Bone marrow (tissue), 2 donors: ENCODE data around the gene NEU1.
A peak's percentile ranks its signal among the peaks of the same experiment; 100 is the strongest.
"Not testable (repeated sequence)": the region's sequence is repeated elsewhere in the genome, so short reads cannot be mapped to it uniquely, and the experiment has no call there.

Experiments used
- DNase-seq, 2 donors: peaks; one replicate each; lab custom pipeline; 2025; lab: John Stamatoyannopoulos, UW

Gene NEU1

DNA sequence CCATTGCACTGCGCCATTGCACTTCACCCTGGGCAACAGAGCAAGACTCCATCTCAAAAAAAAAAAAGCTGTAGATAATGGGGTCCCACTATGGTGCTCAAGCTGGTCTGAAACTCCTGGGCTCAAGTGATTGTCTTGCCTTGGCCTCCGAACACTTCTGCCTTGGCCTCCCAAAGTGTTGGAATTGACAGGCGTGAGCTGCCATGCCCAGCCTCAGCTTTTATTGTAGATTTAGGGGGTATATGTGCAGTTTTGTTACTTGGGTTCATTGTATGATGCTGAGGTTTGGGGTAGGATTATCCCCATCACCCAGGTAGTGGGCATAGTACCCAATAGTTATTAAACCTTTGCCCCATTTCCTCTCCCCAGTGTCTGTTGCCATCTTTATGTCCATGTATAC is 23.7 kb downstream of the NEU1 start:
- DNase-seq, result no peak

DNA sequence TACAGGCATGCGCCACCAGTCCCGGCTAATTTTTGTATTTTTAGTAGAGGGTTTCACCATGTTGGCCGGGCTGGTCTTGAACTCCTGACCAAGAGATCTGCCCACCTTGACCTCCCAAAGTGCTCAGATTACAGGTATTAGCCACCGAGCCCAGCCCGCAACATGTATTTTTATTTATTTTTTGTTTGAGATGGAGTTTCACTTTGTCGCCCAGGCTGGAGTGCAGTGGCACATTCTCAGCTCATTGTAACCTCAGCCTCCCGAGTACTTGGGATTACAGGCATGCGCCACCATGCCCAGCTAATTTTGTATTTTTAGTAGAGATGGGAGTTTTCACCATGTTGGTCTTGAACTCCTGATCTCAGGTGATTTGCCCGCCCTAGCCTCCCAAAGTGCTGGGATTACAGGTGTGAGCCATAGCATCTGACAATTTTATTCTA is 24.5 kb downstream of the NEU1 start:
- DNase-seq, result not testable (repeated sequence)

DNA sequence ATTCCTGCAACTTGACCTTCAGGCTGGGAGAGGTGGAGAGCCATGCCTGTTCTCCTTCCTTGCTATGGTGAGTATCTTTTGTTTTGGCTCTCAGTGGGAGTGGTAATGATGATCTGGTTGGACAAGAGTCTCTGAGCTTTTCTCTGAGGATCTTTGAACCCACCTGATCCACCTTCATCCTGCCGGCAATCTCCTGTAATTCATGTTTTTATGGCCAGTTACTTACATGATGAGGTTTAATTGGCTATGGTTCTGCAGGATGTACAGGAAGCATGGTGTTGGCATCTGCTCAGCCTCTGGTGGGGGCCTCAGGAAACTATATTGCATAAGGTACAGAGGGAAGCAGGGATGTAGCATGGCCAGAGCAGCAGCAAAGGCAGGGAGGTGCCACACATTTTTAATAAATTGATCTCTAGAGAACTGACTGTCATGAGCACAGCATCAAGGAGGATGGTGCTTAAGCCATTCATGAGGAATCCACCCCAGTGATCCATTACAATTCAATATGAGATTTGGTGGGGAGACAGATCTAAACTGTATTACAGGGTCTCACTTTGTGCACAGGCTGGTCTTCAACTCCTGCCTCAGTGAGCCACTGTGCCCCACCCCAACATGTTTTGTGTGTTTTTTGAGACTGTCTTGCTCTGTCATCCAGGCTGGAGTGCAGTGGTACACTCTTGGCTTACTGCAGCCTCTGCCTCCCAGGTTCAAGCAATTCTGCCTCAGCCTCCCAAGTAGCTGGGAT is 25.1 kb downstream of the NEU1 start:
- DNase-seq, result no peak

DNA sequence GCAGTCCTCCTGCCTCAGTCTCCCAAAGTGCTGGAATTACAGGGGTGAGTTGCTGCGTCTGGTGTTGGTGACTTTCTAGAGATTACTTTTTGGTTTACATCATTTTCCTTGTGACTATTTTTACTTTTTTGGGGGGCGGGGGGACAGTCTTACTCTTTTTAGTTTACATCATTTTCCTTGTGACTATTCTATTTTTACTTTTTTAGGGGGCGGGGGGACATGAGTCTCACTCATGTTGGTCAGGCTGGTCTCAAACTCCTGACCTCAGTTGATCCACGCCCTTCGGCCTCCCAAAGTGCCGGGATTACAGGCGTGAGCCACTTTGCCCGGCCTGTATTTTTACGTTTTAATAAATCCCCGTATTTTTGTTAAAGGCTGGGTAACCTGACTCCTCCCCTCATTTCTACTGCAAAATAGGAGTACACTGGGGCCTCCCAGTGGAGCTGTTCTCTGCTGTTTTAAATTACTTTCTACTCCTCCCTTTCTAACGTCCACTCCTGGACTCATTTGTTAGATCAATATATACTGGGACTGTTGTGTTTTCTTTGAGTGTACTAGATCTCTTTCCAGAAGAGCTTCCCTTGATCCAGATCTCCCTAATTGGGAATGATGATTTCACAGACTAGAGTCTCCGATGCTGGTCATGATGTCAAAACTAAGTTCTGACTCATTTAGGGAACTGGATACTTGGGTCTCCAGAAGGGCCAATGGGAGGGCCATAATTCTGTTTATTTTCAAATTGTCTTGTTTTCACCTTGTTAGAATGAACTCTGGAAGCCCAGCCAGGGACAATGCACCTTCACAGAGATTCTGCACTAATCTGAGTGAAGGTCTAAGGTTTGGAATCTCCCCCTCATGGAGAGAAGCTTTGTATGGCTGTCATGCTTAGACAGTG is 25.9 kb downstream of the NEU1 start:
- DNase-seq, result no peak

GRCh38 chr6:31836047-31836473 is 26.6 kb downstream of the NEU1 start:
- no peak for DNase-seq

GRCh38 chr6:31834367-31835250 is 28.0 kb downstream of the NEU1 start:
- peak; percentile 80 to 84 for DNase-seq

- no peak for DNase-seq
Observed at GRCh38 chr6:31831350-31832215, 31.0 kb downstream of the NEU1 start.

DNA sequence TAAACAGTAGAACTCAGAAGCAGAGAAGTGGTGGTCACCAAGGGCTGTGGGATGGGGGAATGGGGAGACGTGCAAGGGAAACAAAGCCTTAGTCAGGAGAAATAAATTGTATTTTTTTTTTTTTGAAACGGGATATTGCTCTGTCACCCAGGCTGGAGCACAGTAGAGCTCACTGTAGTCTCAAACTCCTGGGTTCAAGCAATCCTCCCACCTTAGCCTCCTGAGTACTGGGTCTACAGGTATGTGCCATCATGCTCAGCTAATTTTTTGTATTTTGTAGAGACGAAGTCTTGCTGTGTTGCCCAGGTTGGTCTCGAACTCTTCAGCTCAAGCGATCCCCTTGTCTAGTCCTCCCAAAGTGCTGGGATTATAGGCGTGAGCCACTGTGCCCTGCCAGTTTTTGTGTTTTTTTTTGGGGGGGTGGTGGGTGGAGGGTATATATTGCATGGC is 31.7 kb downstream of the NEU1 start:
- no peak for DNase-seq

DNA sequence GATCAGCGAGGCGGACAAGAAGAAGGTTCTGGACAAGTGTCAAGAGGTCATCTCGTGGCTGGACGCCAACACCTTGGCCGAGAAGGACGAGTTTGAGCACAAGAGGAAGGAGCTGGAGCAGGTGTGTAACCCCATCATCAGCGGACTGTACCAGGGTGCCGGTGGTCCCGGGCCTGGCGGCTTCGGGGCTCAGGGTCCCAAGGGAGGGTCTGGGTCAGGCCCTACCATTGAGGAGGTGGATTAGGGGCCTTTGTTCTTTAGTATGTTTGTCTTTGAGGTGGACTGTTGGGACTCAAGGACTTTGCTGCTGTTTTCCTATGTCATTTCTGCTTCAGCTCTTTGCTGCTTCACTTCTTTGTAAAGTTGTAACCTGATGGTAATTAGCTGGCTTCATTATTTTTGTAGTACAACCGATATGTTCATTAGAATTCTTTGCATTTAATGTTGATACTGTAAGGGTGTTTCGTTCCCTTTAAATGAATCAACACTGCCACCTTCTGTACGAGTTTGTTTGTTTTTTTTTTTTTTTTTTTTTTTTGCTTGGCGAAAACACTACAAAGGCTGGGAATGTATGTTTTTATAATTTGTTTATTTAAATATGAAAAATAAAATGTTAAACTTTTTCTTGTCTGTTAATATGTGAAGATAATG is 32.9 kb downstream of the NEU1 start:
- DNase-seq, result peak in 1 of 2 donors; percentile 54

DNA sequence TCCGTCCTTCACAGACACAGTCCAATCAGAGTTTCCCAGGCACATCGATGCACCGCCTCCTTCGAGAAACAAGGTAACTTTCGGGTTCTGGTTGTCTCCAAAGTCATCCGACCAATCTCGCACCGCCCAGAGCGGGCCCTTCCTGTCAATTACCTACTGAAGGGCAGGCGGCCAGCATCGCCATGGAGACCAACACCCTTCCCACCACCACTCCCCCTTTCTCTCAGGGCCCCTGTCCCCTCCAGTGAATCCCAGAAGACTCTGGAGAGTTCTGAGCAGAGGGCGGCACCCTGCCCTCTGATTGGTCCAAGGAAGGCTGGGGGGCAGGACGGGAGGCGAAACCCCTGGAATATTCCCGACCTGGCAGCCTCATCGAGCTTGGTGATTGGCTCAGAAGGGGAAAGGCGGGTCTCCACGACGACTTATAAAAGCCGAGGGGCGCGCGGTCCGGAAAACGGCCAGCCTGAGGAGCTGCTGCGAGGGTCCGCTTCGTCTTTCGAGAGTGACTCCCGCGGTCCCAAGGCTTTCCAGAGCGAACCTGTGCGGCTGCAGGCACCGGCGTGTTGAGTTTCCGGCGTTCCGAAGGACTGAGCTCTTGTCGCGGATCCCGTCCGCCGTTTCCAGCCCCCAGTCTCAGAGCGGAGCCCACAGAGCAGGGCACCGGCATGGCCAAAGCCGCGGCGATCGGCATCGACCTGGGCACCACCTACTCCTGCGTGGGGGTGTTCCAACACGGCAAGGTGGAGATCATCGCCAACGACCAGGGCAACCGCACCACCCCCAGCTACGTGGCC is 35.1 kb downstream of the NEU1 start, which contains the start of gene HSPA1B:
Gene HSPA1B (plus strand): TSS at position 453 of the 794 bp plus-strand sequence. CDS start 213 bp downstream, at position 666.
- DNase-seq, result peak; percentile 99 to 100

DNA sequence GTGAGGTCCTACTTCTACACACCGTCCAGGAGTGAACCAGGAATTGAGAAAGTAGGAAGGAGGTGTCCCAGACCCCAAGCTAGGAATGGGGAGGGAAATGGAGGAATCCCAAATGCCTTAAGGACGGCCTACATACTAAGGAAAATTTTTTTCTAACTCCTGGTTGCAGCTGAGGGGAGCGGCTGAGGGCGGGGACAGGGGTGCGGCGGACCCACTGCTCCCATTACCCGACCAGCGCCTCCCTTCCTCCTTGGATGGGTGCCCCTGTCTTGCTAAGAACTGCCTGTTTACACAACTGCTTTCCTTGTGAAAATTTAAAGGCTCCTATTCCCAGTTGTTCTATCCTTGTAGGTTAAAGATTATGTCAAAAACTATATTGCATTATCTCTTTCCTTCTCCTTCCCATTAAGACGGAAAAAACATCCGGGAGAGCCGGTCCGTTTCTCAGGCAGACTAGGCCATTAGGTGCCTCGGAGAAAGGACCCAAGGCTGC is 35.8 kb downstream of the NEU1 start:
- DNase-seq, result no peak

DNA sequence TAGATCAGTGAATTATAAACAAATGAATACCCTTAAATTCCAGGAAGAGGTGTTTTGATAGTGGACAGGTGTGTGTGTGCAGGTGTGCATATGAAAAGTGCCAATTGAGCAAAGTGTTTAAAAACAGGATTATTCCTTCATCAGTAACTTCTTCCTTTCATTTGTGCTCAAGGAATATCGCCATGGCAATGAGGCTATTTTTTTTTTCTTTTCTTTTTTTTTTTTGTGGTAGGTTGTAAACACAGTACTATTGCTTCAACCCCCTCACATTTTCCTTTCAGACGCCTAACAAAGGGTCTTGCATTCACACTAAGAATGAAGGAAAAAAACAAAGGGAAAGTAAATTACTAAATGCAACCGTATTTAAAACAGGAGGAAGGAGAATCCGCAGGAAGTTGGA is 37.1 kb downstream of the NEU1 start:
- no peak for DNase-seq

DNA sequence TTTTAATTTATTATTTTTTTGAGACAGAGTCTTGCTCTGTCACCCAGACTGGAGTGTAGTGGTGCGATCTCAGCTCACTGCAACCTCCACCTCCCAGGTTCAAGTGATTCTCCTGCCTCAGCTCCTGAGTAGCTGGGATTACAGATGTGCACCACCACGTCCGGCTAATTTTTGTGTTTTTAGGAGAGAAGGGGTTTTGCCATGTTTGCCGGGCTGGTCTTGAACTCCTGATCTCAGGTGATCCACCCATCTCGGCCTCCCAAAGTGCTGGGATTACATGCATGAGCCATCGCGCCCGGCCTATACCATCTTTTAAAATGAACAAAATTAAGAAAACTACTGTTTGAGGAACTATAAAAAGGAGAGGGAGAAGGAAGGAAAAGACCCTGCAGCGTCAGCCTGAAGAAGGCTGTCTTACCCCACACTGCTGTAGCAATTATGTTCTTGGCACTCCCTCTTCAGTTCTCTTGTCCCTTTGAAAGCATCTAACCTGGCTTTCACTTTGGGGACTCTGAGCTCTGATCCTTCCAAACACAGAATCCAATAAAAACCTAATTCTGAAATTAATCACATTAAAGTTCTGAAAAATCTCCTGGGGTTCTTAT is 38.9 kb downstream of the NEU1 start:
- DNase-seq, result peak in 1 of 2 donors; percentile 5

GRCh38 chr6:31822036-31822821 is 40.4 kb downstream of the NEU1 start:
- peak; percentile 63 to 92 for DNase-seq

DNA sequence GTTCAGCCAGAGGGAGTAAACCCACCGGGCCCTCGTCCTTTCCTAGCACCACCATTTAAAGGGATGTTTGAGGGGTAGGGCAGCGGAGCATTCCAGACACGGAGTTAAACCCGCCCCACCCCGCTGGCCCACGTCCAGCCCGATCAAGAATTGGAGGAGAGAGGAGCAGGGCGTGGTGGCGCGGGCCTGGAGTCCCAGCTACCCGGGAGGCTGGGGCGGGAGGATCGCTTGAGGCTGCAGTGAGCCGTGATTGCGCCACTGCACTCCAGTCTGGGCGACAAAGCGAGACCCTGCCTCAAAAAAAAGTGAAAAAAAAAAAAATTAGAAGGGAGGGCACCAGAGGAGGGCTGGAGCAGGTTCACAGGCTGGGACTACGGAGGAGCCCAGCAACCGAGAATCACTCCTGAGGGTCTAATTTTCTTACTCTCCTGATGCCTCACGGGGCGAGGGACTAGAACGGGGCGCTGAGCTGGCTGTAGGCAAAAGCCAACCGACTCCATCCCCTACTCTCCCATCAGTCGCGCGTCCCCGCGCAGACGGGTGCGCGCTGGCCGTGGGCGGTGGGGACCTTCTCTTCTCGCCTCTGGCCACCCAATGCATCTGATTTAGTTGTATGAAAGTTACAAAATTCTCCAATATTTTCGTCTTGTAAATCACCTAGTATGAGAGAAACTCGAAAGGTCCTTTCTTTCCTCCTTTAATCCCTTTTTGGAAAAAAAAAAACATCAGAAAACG is 41.2 kb downstream of the NEU1 start:
- peak in 1 of 2 donors; percentile 57 for DNase-seq

- not testable (repeated sequence) for DNase-seq
Observed at GRCh38 chr6:31820399-31820798, 42.2 kb downstream of the NEU1 start.

GRCh38 chr6:31819871-31820299 is 42.7 kb downstream of the NEU1 start:
- DNase-seq, result no peak
